22Rv1 (cell line): ENCODE data around the gene GGA2.

ENCODE experiments used
- ZFX ChIP-seq: fragments of 450-650 bp; IDR thresholded peaks from 2 replicates; pipeline ENCODE4 v1.6.1; 2017; ENCODE audit warnings: antibody characterized with exemption, borderline replicate concordance
- TF ChIP-seq, protein P1 (sequence below): fragments of 450-650 bp; IDR thresholded peaks from 2 replicates; pipeline ENCODE4 v1.5.1; 2017; ENCODE audit warnings: mild to moderate bottlenecking

DNA sequence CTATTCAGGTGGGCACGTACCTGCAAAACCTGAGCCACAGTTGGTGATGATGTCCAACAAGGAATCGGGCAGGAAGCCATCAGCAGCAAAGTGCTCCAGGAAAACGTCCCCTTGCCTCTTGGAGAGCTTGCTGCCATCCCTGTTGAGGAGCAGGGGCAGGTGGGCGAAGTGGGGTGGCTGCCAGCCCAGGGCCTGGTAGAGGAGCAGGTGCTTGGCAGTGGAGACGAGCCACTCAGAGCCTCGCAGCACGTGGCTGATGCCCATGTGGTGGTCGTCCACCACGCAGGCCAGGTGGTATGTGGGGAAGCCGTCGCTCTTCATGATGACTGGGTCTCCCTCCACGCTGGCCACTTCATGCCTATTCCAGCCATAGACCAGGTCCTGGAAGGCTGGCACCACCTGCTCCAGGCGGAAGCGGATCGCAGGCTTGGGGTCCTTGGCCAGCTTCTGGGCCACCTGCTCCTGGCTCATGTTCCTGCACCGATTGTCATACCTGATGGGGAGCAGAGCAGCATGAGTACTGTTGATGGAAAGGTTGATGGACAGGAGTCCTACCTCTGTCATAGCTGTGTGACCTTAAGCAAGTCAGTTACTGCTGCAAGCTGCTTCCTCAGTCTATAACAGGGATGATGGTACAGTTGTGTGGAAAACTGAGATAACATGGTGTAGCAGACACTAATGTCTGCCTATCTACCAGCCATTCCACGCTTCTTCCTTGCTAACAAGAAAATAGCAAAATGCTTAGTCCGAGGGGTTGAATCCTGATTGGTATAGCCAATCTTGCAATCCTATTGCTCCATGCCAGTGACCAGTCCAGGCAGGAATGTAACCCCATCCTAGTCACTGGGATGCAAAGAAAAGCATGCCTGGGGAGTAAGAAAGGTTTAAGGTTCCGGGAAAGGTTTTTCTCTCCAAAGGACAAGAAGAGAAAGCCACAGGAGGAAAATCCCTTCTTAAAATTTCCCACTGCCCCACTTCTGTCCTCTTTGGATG, 24.9 kb upstream of the GGA2 start:
- TF ChIP-seq, protein P1, sequence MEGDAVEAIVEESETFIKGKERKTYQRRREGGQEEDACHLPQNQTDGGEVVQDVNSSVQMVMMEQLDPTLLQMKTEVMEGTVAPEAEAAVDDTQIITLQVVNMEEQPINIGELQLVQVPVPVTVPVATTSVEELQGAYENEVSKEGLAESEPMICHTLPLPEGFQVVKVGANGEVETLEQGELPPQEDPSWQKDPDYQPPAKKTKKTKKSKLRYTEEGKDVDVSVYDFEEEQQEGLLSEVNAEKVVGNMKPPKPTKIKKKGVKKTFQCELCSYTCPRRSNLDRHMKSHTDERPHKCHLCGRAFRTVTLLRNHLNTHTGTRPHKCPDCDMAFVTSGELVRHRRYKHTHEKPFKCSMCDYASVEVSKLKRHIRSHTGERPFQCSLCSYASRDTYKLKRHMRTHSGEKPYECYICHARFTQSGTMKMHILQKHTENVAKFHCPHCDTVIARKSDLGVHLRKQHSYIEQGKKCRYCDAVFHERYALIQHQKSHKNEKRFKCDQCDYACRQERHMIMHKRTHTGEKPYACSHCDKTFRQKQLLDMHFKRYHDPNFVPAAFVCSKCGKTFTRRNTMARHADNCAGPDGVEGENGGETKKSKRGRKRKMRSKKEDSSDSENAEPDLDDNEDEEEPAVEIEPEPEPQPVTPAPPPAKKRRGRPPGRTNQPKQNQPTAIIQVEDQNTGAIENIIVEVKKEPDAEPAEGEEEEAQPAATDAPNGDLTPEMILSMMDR = no peak
- TF ChIP-seq ZFX = no peak
